Globus pallidus (tissue), 1 donor: ENCODE results near the gene OTOL1.
"Not testable (repeated sequence)": the region's sequence is repeated elsewhere in the genome, so short reads cannot be mapped to it uniquely, and the experiment has no call there.

Source experiments
- DNase-seq: peaks from one replicate; pipeline ENCODE4 v3.0.0-alpha.2; 2015; ENCODE audit warnings: low spot score

The OTOL1 gene

GRCh38 chr3:161496508-161496907, at the start of gene OTOL1:
Gene OTOL1 (plus strand): TSS chr3:161496808. CDS start chr3:161496808, 0 bp downstream.
- no peak for DNase-seq

GRCh38 chr3:161449785-161450184, 46.8 kb upstream of the OTOL1 start:
- no peak for DNase-seq

GRCh38 chr3:161452179-161452578, 44.4 kb upstream of the OTOL1 start:
- DNase-seq: no peak

DNA sequence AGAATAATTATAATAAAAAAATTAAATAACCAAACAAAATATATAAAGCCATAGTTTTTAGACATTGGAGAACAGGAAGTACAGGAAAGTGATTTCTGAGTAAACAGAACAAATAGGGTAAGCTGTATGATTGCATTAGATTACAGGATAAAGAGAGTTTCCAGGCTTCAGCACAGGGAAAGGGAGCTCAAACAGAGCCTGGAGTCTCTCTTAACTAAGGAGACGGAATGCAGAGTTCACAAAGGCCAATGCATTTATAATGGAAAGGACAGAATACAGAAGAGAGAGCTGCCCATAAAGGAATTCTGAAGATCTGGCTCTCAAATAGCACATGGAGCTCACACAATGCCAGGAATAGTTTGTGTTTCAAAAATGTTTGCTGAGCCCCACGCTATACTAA, 42.0 kb upstream of the OTOL1 start:
- no peak for DNase-seq

- DNase-seq: no peak
Observed at GRCh38 chr3:161455962-161456361, 40.6 kb upstream of the OTOL1 start.

DNA sequence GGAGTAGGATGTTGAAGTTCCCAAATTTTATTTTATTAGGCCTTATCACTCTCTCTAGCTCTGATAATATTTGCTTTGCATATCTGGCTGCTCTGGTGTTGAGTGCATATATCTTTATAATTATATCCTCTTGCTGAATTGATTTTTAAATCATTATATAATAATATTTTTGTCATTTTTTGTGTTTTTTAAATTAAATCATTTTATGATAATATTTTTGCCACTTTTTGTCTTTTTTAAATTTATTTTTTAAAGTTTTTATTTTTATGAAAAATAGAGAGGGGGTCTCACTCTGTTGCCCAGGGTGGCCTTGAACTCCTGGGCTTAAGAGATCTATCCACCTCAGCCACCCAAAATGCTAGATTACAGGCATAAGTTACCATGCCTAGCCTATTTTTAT, 34.5 kb upstream of the OTOL1 start:
- DNase-seq: no peak

DNA sequence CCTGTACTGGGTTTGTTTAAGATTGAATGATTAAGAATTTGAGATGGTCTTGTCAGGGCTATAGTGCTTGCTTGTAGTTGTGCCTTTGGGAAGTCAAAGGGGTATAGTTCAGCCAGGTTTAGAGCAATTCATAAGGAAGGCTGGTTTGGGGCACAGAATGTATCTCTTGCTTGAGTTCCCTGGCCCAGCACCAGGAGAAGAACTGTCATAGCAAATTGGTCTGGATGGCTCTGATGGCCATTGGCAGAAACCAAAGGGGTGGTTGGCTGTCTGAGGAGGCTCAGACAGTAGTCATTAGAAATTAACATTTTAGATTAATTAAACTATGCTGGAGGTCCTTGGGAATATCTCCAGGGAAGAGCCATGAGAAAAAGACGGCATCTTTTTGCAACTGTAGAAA, 25.4 kb upstream of the OTOL1 start:
- DNase-seq: no peak

DNA sequence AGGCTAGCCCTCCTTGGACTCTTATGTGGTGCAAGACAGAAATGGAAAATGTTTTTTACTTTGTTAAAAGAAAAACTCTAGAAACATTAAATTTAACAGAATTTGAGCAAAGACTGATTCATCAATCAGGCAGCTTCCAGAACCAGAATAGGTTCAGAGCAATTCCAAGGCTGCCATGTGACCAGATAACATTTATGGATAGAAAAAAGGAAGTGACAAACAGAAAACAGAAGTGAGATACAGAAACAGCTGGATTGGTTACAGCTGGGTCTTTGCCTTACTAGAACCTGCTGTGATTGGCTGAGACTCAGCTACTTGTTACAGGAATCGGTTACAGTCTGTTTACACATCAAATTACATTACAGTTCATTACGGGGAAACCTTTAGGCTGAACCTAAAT, 22.5 kb upstream of the OTOL1 start:
- DNase-seq: no peak

DNA sequence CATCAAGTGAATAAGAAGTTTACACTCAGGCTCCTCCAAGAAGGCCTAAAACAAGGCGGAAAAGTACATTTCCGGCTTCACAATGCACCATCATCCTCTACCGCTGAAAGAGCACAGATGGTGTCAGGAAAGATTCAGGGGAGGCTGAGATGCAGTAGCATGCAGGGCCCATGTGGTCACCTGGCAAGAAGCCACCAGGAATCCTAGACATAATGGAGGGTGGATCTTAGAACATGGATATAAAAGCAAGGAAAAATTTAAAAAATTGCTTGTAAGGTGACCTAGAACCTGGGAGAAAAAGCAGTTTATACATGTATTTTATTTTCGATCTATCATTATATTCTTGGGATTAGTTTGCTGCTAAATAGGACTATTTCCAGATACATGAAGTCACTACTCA, 21.9 kb upstream of the OTOL1 start:
- no peak for DNase-seq

GRCh38 chr3:161475206-161475605, 21.4 kb upstream of the OTOL1 start:
- no peak for DNase-seq

DNA sequence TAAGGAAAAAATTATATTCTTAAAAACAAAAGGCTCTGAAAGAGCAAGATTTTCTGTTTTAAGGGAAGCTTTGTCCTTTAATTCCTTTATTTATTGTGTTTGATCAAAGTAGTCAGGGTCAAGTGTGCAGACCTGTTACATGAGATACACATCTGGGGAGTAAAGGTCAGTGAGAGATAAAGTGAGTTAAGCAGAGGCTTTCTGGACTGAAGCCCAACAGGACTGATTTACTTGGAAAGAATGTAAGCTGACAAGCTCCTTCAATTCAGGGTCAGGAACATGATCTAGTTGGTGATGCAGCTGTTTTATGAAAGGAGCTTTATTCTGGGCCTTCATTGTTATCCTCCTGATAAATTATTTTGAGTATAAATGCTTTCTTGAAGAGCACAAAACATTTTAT, 20.7 kb upstream of the OTOL1 start:
- peak; percentile 7 for DNase-seq

DNA sequence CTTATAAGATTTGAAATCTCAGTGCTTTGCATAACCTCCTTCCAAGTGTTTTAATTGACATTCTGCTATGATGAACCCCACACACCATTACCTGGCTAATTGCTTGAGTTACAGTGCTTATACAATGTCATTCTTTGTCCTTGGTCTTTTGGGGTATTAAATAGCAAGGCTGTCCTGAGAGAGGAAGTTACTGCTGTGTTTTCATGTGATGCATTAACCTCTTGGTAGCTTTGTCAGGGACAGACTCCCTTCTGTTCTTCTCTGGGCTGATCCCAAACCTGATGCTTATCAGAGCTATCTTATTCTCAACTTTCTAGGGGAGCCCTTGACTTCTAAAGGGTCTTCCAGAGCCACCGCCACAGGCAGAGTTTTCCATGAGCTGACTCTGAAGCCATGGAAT, 12.4 kb upstream of the OTOL1 start:
- DNase-seq: no peak

DNA sequence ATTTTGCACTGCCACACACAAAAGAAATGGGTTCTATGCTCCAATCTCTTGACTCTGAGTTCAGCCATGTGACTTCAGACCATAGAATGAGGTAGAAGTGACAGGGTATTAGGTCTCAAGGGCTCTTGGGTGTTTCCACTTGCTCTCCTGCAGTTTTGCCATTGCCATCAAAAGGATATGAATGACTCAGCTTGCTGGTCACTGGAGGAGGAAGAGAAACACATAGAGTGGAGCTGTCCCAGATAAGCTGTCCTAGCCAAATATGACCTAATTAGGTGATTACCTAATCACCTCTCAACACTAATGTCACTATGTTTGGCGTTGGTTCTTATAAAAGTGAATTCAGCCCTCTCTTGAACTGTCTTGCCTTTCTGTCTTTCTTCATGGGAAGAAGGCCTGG, 8.3 kb upstream of the OTOL1 start:
- DNase-seq: not testable (repeated sequence)

GRCh38 chr3:161489395-161489794, 7.2 kb upstream of the OTOL1 start:
- DNase-seq: peak; percentile 16

- DNase-seq: not testable (repeated sequence)
Observed at GRCh38 chr3:161490845-161491244, 5.8 kb upstream of the OTOL1 start.

GRCh38 chr3:161498259-161498921, 1.8 kb downstream of the OTOL1 start:
- no peak for DNase-seq

- DNase-seq: no peak
Observed at GRCh38 chr3:161500068-161500796, 3.6 kb downstream of the OTOL1 start.

- DNase-seq: no peak
Observed at GRCh38 chr3:161503271-161503670, 6.7 kb downstream of the OTOL1 start.

DNA sequence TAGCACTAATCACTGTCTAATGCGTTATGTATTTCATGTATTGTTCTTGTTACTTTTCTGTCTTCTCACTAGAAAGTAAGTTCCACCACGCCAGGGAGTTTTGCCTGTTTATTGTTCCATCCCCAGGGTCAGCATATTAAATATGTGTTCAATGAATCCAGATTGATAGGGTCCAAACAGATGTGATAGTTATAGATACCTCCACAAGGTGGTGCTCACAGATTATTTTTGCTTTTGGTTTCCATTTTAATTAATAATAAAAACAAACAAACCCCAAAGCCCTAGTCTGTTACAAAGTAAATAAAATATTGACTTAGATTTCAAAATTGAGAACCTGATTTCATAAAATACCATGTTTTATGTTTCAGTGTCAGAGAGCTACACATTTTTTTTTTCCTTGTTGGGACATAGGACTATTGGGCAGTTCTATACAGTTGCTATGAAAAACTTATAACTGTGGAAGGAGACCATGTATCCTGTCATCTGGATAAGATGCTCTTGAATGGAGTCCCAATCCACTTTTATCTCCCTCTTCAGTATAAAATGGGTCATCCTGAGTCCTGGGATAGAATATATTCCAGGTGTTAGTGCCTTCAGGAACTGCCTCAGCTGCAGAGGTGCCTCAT, 12.4 kb downstream of the OTOL1 start:
- DNase-seq: no peak

- no peak for DNase-seq
Observed at GRCh38 chr3:161510510-161511260, 14.1 kb downstream of the OTOL1 start.

- no peak for DNase-seq
Observed at GRCh38 chr3:161523916-161524315, 27.3 kb downstream of the OTOL1 start.

- DNase-seq: no peak
Observed at GRCh38 chr3:161531930-161532329, 35.3 kb downstream of the OTOL1 start.

DNA sequence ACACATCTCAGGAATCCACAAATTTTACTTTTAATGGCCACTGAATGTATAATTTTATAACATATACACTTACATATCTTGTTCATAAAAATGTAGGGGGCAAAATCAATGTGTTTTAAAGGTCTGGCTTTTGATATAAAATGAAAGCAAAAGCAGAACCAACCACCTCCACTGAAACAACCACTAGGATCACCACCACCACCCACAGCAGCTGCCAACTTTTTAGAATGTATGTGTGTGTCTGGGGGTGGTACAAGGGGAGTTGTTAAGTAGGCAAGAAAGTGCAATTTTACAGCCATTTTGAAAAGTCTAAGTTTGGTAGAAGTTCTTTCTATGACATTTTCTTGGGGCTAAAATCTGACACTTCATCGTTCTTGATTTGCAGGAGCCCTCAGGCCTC, 44.0 kb downstream of the OTOL1 start:
- DNase-seq: no peak
